IPS DF 4.7 (cell line): ENCODE results near the gene FRMPD4.
"Not testable (repeated sequence)": the region's sequence is repeated elsewhere in the genome, so short reads cannot be mapped to it uniquely, and the experiment has no call there.

ENCODE experiments used
- DNase-seq: peaks from one replicate; pipeline ENCODE4 v3.0.0-alpha.2; 2013; ENCODE audit warnings: low spot score; ENCODE audit errors: extremely low read depth

Gene FRMPD4

DNA sequence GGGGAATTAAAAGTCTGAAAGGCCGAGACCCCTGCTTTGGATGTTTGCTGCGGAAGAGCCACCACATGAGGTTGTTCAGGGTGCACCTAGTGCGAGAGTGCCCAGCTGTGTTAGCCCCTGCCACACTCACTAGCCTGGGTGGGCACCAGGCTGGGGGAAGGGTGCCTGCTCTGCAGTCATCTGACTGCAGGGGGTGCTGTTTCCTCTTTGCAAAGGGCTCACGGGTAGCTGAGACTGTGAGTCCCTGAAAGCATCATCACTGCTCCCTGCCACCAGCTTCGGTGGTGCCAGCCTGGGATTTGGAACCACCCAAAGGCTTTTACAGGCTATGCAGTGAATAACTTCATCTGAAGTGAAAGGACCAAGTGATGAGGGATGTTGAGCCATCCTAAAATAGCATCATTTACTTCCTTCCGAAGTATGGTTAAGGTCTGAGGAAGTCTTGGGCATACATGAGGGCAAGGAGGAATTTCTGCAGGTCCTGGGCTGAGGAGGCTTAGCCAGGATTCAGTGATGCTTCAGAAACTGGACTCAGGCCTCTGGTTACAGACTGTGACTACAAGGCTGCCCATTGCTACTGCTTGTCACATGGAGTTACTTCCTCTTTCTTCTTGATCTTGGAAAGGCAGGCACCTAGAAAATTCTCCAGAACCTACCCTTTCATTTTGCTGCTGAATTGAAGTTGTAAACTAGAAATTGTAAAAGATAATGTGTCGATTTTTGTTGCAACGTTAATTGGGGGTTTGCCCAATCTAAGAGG lies 359.7 kb downstream of the FRMPD4 start:
- DNase-seq = no peak

DNA sequence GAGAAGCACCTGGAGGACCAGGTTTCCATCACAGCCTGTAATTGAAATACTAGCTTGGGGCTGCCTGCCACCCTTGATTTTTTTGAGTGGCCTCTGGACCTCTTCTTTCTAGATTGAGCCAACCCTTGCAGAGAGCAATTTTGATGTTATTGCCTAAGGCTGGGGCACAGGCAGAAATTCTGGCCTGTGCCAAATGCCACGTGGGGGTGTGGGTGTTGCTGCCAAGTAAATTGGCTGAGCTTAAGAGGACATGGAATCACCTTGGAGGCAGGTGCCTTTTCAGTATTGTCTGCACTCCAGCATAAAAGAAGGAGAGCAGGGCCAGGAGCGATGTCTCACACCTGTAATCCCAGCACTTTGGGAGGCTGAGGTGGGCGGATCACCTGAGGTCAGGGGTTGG lies 366.9 kb downstream of the FRMPD4 start:
- no peak for DNase-seq

- DNase-seq = not testable (repeated sequence)
Measured at GRCh38 chrX:12515384-12515783, 377.1 kb downstream of the FRMPD4 start.

- DNase-seq = no peak
Measured at GRCh38 chrX:12526306-12526705, 388.0 kb downstream of the FRMPD4 start.

DNA sequence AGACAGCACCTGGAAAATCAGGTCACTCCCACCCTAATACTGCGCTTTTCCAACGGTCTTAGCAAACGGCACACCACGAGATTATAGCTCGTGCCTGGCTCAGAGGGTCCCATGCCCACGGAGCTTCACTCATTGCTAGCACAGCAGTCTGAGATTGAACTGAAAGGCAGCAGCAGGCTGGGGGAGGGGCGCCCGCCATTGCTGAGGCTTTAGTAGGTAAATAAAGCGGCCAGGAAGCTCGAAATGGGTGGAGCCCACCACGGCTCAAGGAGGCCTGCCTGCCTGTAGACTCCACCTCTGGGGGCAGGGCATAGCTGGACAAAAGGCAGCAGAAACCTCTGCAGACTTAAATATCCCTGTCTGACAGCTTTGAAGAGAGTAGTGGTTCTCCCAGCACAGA lies 399.8 kb downstream of the FRMPD4 start:
- DNase-seq = not testable (repeated sequence)

DNA sequence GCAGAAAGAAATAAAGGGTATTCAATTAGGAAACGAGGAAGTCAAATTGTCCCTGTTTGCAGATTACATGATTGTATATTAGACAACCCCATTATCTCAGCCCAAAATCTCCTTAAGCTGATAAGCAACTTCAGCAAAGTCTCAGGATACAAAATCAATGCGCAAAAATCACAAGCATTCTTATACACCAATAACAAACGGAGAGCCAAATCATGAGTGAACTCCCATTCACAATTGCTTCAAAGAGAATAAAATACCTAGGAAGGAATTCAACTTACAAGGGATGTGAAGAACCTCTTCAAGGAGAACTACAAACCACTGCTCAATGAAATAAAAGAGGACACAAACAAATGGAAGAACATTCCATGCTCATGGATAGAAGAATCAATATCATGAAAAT lies 404.0 kb downstream of the FRMPD4 start:
- DNase-seq = not testable (repeated sequence)

- no peak for DNase-seq
Measured at GRCh38 chrX:12548341-12548740, 410.1 kb downstream of the FRMPD4 start.

DNA sequence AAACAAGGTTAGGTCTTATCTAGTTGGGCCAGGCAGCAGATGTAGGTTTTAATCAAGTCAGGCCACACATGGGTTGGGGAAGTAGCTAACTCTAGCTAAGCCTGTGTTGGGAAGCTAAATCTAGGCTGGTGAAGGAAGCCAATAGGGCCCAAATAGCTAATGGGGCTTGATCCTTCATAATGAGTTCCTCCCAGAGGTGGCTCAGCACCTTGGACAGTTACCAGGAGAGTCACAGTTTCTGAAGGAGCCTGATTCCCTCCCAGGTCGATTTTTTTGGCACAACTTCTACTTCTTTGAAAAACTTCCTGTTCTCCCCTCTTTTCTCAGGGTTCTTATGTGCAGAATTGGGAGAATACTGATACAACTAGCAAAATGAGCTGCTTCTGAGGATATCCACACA lies 410.5 kb downstream of the FRMPD4 start:
- no peak for DNase-seq

DNA sequence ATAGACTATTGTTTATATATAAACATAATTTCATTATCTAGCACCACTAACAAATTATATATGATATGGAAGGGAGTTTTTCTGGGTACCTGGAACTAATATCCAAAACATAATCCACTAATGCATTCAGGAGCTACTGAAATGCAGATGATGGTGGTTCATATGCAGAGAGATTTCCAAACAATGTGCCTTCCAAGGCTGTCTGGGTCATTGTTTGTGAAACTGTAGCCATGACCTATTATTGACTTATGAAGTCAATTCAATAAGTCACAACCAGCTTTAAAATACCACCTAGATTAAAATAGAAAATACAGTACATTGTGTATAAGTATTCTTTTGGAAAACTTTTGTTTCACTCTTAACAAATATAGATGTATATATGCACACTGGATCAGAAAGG lies 415.9 kb downstream of the FRMPD4 start:
- no peak for DNase-seq

DNA sequence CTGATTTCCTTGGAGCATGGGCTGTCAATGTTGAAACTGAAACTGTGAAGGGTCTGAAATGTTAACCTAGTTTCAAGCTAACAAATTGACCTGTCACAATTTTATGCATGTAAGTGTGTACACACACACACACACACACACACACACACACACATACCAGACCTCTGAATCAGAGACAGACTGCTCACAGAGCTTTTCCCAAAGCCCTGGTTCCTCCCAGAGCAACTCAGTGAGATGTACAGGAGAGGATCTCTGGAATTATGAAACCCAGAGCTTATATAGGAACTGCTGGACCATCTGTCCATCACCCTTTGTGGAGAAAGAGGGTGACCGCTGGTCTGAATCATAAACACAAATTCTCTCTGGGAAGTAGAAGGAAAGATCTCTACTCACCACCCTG lies 424.8 kb downstream of the FRMPD4 start:
- no peak for DNase-seq

DNA sequence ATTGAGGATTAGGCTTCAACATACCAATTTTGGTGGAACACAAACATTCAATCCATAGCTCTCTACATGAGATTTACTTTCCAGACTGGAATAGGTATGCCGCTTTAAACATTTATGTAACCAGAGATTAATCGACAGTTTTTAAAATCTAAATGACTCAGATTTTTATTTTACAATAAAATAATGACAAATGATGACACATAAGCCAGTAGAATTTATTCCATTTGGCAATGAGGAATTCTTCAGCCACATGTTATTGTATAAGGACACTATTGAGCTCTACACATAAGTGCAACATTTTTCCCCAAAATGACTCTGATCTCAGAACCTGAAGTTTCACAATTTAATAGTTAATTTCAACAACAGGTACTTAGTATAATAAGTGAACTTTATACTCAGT lies 425.9 kb downstream of the FRMPD4 start:
- DNase-seq = no peak

GRCh38 chrX:12567857-12568256 lies 429.6 kb downstream of the FRMPD4 start:
- no peak for DNase-seq

DNA sequence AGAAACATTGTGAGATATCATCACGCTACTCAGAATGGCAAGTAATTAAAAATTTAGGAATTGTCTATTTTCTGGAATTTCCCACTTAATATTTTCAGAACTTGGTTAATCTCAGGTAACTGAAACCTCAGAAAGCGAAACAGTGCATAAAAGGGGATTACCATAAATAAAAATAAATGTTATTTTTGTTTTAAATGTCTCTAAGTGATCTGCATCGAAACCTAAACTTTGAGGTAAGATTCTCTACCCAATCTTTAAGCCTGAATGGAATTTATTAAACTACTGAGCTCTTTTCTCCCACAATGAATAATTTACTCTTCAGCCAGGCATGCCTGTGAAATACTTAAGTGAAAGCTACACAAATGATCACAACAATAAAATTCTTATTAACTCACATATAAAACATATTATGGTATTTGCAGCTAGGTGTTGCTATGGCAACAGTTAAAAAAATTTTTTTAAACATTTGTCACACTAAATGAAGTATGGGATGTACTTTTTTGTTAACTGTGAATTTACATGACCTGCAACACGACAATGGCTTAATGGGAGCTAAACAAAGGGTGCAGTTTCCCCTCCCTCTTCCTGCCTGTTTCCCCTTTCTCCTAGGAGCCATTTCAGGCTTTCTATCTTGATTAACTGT lies 432.7 kb downstream of the FRMPD4 start:
- no peak for DNase-seq

GRCh38 chrX:12579311-12579710 lies 441.0 kb downstream of the FRMPD4 start:
- DNase-seq = no peak

GRCh38 chrX:12580548-12580947 lies 442.3 kb downstream of the FRMPD4 start:
- DNase-seq = no peak

- DNase-seq = no peak
Measured at GRCh38 chrX:12581546-12581945, 443.3 kb downstream of the FRMPD4 start.

- no peak for DNase-seq
Measured at GRCh38 chrX:12582649-12583048, 444.4 kb downstream of the FRMPD4 start.

DNA sequence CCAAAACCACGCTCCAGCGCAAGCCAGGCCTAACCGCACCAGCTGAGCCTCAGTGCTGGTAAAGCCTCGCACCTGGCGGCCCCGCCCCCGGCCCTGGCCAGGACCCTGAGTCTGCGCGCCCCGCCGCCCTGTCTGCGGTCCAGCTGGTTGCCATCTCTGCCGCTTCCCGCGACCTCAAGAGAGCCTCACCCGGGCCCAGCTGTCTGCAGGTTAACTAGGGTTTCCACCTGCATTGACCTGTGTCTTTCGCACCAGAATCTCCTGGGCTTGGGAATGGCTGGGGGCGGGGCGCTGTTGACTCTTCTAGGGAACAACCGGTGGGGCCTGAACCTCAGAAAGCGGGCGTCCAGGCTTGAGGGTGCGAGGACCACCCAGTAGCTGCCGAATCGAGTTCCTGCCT lies 445.3 kb downstream of the FRMPD4 start:
- DNase-seq = no peak

DNA sequence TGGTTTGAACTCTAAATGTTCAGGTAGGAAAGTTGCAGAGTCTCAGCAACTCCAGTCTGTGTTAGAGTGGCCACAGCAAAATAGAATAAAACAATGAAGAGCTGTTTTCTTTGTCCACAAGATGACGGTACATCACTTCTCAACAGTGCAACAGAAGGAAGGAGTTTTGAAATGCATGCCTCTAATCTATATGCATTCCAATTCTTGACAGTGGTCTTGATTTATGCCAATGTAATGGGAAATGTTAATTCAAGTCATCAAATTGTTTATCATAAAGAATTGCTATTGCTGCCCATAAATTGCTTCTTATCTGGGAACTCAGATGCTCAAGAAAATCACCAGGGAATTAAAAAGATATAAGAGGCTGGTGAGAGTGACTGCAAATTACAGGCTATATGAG lies 457.4 kb downstream of the FRMPD4 start:
- no peak for DNase-seq

GRCh38 chrX:12610079-12610478 lies 471.8 kb downstream of the FRMPD4 start:
- no peak for DNase-seq

GRCh38 chrX:12611471-12611870 lies 473.2 kb downstream of the FRMPD4 start:
- no peak for DNase-seq

DNA sequence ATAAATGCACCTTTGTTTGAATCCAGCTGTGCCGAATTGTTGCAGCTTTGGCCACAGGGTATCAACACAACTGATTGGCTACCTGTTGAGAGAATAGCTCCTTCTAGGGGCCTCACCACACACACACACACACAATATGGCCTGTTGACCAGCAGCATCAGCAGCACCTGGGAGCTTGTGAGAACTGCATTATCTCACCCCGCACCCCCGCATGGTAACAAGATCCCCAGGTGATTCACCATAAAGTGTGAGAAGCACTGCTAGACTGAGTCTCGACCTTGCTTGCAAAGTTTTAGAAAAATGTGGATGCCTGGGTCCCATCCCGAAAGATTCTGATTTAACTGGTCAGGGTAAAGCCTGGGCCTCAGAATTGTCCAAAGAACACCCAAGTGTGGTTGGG lies 476.0 kb downstream of the FRMPD4 start:
- DNase-seq = no peak

DNA sequence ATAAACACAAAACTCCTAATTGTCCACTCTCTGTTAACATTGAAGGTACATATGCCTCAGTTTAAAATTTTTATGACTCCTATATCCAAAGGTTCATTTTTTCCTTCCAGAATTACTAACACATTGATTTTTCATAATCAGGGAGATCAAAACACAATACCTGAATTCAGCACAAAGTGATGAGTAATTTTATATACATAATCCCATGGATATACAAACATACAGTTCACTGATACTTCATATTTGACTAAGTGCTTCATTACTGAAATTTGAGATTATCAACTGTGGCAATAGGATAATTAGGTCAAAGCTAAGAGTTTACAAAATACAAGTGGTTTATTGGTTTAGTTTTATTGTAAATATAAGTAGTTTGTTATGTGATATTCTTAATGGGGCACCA lies 476.8 kb downstream of the FRMPD4 start:
- no peak for DNase-seq
